ENCODE measurements around the gene RICTOR. TPM values are rescaled to one million over a fixed set of nuclear protein-coding genes. Genes with fewer than 3 reads are reported as not detected.
"Not testable (repeated sequence)": the region's sequence is repeated elsewhere in the genome, so short reads cannot be mapped to it uniquely, and the experiment has no call there.

The RICTOR gene
- total RNA-seq, 1 donor from 2014 or later, result 12.0 TPM

DNA sequence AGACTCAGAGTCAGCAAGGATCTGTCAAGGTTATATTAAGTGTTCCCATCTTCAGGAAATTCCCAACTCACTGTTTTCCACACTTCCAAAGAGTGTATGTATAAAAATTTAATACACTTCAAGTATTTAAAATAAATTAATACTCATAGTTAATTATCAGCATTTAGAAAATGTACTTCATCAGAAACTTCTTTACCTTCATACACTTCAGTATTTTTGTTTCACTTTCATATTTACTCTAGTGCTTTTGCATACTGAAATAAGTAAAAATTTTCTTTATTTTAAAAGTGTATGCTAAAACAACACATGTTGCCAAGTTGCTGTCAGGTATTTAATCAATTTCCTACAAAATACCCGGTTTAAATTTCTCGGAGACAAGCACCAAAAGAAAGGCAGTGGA lies 16.5 kb downstream of the RICTOR start:
- DNase-seq (ENCODE audit: low spot score) (no peak), ATAC-seq (peak; percentile 19)

DNA sequence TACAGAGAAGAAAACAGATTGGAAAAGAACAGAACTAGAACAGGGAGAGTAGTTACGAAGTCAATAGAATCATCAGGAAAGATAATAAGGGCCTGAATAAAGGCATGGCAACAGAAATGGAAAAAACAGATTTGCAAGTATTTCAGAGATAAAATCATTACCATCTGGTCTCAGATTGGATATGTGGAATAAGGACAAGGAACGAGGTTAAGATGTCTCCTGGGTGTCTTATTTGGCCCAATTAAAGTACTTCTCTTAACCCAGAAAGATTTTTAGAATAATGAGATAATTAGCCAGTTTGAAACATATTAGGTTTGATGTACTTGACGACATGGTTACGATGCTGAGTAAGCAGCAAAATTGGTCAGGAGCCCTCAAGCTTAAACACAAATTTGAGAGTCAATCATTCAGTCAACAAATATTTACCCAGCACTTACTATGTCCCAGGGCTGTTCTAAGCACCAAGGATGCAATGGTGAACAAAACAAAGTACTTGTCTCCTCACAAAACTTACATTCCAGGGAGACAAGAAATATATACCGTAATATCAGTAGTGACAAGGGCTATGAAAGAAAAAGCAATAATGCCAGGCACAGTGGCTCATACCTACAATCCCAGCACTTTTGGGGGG lies 18.3 kb downstream of the RICTOR start:
- no peak for DNase-seq (ENCODE audit: low spot score)
- ATAC-seq, result no peak

DNA sequence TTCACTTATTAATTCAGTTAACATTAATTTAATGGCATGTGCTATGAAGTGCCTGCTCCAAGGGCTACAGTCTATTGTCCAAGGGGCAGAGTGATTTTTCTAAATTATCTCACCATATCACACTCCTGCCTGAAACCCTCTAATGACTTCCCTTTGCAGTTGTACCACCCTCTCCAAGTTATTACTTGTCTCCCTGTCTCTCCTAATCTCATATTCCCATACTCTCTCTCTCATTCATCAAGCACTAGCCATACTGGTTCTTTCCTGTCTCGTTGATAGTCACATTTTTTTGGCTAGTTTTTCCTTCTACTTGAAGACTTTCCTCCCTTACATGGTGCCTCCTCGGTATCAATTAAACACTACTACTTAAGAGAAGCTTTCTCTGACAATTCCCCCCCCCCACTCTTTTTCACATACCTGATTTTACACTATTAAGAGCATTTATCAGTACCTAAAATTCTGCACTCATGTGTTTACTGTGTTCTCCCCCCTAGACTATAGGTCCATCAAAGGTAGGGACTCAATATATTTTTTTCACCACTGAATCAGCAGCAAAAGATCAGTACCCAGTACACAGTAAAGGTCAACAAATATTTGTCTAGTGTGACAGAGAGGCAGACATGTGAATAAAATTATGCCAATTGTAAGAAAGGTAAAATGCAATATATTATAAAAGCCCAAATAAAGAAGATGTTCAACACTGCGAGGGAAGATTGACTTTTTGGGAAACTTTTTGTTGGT lies 19.0 kb downstream of the RICTOR start:
- peak; percentile 57 for ATAC-seq
- no peak for DNase-seq (ENCODE audit: low spot score)

DNA sequence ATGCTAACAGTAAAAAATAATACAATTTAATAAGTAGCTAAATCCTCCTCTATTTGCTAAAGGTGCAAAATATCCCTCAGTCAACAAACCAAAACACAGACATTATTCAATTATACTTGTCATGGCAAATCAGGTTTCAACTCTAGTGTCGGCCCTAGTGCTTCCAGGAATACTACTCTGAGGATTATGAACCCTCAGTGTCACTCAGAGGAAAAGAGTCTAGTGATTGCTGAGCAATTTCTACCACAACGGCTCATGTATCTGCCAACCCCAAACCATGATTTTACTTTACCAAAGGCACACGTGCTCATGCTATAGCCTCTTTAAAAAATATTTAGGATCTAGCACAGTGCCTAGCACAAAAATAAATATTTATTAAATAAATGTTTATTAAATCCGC lies 21.0 kb downstream of the RICTOR start:
- DNase-seq (ENCODE audit: low spot score) (no peak), ATAC-seq (no peak)

DNA sequence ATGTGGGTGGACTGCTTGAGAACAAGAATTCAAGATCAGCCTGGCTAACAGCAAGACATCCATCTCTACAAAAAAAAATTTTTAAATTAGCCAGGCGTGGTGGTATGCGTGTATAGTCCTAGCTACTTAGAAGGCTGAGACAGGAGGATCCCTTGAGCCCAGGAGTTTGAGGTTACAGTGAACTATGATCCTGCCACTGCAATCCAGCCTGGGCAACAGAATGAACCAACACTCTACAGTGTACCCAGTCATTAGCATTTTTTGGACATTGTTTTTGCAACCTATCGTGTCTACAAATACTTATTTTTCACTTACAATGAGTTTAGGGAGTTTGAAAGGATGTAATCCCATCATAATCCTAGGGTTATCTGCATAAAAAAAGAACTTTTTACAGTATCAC lies 22.1 kb downstream of the RICTOR start:
- ATAC-seq, result peak; percentile 61
- DNase-seq (ENCODE audit: low spot score), result no peak

DNA sequence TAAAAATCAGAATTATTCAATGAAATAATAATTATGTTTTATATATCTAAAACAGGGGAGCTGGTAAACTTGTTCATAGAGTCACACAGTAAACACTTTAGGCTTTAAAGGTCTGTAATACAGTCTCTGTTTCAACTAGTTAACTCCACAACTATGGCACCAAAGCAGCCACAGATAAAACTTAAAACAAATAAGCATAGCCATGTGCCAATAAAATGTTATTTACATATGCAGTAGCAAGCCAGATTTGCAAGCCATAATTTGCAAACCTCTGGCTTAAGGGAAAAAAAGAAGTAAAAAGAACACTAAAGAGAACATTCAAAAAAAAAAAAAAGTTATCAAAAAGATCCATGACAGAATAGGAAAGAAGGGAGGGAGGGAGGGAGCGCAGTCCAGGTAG lies 24.9 kb downstream of the RICTOR start:
- ATAC-seq, result peak; percentile 56
- DNase-seq (ENCODE audit: low spot score), result no peak

DNA sequence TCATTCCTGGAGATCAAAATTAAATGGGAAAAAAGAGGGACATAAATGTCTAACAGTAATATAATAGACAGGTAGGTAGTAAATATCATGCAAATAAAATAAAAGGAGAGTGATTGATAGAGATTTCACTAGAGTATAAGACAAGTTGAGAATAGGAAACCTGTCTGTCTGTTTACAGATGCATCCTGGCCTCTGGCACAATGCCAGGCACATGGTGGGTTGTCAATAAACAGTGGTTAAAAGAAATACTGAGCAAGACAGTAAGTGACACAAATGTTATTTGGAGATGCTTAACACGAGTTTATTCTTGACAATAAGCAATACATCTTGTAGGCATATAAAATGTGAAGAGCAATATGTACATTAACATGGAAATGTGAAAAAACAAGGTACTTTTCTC lies 33.3 kb downstream of the RICTOR start:
- ATAC-seq (no peak), DNase-seq (ENCODE audit: low spot score) (no peak)

DNA sequence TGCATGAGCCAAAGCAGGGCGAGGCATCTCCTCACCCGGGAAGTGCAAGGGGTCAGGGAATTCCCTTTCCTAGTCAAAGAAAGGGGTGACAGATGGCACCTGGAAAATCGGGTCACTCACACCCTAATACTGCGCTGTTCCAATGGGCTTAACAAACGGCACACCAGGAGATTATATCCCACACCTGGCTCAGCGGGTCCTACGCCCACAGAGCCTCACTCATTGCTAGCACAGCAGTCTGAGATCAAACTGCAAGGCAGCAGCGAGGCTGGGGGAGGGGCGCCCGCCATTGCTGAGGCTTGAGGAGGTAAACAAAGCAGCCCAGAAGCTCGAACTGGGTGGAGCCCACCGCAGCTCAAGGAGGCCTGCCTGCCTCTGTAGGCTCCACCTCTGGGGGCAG lies 39.7 kb downstream of the RICTOR start:
- DNase-seq (ENCODE audit: low spot score); ATAC-seq: not testable (repeated sequence)

DNA sequence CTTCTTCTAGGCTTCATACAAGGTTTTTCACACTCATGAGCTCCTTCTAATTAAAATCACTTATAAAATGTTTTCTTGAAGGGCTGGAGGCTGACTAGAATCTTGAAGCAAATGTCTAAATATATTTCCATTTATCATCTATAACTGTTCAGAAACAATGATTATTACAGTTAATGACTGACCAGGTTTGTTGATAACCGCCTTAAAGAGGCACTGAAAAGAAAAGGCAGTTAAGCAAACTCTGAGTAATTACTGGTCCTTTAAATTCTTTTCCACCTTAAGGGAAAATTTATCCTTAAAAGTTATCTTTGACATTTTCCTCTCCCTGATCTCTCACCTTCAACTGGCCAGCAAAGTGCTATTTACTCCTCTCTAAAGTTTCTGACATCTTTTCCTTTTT lies 43.2 kb downstream of the RICTOR start:
- DNase-seq (ENCODE audit: low spot score), result no peak
- no peak for ATAC-seq

DNA sequence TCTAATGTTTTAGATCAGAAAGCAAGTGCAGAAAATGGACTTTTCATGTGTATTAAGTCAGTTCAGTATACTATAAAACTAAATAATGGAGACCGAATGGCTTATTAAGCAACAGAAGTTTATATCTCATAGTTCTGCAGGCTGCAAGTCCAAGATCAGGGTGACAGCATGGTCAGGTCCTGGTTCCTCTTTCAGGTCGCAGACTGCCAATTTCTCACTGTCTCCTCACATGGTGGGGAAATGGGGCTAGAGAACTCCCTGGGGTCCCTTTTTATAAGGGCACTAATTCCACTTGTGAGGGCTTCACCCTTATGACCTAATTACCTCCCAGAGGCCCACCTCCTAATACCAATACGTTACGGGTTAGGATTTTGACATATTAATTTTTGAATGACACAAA lies 48.7 kb downstream of the RICTOR start:
- ATAC-seq, result no peak
- no peak for DNase-seq (ENCODE audit: low spot score)

DNA sequence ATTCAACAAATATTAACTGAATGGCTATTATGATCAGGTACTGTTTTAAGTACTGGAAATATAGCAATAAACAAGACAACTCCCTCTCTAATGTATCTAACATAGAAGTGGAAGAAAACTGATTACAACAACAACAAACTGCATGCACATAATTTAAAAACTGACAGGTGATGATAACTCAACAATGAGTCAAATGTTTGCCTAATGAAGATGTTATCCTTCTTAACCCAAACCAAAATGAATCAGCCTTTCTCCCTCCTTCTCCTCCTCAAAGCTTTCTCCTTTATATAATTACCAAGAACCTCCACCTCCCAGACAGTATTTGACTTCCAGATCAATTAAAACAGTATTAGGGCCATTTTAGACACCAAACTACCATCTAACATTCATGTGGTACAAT lies 49.3 kb downstream of the RICTOR start:
- no peak for ATAC-seq
- no peak for DNase-seq (ENCODE audit: low spot score)

DNA sequence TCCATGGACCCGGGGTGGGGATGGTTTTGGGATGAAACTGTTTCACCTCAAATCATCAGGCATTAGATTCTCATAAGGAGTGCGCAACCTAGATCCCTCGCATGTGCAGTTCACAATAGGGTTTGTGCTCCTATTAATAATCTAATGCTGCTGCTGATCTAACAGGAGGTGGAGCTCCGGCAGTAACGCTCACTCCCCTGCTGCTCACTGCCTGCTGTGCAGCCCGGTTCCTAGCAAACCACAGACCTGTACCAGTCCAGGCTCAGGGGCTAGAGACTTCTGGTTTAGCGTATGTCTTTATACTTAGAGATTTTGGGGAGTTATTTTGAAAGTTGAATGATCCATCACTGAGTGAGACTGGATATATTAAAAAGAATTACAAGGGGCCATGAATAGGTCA lies 50.2 kb downstream of the RICTOR start:
- DNase-seq (ENCODE audit: low spot score) (no peak), ATAC-seq (no peak)

DNA sequence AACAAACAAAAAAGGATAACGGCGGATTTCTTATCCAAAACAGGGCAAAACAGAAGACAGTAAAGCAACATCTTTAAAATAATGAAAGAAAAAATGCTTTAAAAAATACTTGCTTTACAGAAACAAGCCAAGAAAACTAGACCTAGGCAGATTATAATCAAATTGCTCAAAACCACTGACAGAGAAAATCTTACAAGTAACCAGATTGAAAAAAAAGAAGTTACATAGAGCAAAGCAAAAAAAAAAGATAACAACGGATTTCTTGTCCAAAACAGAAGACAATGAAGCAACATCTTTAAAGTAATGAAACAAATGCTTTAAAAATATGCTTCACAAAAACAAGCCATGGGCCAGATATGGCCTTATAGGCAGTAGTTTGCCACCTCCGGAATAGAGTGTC lies 51.1 kb downstream of the RICTOR start:
- ATAC-seq (no peak), DNase-seq (ENCODE audit: low spot score) (no peak)

DNA sequence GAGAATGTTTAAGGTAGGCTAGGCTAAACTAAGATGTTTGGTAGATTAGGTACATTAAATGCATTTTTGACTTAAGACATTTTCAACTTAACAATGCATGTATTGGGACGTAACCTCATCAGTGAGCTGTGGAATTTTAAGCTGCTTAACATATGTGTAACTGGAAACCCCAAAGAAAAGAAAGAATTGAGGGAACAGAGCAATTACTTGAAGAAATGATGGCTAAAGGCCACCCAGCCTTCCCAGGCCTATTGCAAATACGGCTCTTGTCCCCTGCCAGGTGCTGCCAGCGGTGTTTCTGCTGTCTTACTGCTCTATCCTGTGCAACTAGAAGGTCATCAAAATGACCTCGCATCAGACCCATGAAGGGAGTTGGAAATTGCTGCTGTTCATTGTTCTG lies 52.0 kb downstream of the RICTOR start:
- ATAC-seq, result no peak
- DNase-seq (ENCODE audit: low spot score), result no peak

DNA sequence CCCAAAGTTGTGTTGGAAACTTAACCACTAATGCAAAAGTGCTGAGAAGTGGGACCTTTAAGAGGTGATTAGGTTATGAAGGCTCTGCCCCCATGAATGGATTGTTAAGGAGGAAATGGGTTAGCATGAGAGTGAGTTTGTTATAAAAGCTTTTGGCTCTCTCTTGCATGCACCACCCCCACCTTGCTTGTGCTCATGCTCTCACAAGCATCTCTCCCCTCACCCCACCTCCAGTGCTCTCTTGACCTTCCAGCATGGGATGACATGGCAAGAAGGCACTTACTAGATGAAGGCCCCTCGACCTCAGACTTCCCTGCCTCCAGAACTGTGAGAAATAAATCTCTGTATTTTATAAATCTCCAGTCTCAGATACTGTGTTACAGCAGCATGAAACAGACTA lies 52.8 kb downstream of the RICTOR start:
- DNase-seq (ENCODE audit: low spot score) (no peak), ATAC-seq (no peak)

DNA sequence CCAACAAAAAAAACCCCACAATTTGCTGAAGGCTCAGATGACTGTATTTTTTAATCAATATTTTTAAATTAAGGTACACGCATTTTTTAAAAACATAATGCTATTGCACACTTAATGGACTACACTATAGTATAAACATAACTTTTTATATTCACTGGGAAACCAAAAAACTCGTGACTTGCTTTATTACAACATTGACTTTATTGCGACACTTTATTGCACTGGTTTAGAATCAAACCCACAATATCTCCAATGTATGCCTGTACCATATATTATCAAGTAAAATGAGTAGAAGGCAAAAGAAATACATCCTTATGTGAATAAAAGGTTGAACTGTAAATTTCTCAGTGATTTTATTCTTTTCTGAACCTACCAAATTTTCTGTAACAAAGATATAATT lies 53.7 kb downstream of the RICTOR start:
- DNase-seq (ENCODE audit: low spot score) (no peak), ATAC-seq (no peak)

DNA sequence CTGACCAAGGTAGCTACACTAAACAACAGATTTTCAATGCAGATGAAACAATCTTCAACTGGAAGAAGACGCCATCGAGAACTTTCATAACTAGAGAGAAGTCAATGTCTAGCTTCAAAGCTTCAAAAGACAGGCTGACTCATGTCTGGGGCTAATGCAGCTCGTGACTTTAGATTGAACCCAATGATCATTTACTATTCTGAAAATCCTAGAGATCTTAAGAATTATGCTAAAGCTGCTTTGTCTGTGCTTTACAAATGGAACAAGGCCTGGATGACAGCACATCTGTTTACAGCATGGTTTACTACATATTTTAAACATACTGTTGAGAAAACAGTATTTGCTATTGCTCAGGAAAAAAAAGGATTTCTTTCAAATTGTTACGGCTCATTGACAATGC lies 54.9 kb downstream of the RICTOR start:
- ATAC-seq, result no peak
- no peak for DNase-seq (ENCODE audit: low spot score)

DNA sequence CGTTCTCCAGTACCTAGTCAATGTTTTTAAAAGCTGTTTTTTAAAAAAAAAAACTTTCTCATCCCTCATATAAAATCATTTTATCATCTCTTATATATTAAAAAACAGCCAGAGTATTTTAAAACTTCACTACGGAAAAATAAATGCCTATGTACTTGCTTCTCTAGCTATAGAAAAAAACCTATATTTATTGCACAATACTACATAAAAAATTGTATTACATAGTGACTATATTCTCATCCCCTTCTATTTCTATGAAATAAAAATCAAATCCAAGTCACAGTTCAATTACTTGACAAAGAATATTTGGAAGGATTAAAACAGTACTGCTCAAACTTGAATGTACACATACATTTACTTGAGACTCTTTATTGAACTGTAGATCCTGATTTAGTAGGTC lies 56.7 kb downstream of the RICTOR start:
- DNase-seq (ENCODE audit: low spot score) (no peak), ATAC-seq (no peak)

DNA sequence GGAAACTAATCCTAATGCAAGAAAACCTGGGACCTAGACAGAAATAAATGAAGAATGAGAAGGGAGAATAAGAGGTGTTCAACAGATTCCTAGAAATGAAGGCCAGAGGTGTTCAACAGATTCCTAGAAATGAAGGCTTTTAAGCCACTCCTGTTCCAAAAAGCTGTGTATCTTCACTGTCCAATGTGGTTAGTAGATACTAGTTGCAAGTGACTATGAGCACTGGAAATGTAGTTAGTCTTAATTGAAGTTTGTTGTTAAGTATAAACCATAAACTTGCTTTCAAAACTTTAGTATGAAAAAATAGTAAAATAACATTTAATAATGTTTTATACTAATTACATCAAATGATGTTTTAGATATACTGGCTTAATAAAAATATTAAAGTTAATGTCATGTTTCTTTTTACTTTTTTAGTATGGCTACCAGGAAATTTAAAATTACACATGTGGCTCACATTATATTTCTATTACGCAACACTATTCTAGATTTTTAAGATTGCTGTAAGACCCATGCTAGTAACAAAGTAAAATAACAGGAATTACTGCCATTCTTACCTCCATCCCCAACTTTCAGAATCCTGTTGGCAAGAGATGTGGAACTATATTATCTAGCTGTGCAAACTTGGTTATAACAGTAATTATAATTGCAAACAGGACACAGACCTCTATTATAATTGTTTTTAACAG lies 57.5 kb downstream of the RICTOR start:
- DNase-seq (ENCODE audit: low spot score), result no peak
- ATAC-seq, result no peak

DNA sequence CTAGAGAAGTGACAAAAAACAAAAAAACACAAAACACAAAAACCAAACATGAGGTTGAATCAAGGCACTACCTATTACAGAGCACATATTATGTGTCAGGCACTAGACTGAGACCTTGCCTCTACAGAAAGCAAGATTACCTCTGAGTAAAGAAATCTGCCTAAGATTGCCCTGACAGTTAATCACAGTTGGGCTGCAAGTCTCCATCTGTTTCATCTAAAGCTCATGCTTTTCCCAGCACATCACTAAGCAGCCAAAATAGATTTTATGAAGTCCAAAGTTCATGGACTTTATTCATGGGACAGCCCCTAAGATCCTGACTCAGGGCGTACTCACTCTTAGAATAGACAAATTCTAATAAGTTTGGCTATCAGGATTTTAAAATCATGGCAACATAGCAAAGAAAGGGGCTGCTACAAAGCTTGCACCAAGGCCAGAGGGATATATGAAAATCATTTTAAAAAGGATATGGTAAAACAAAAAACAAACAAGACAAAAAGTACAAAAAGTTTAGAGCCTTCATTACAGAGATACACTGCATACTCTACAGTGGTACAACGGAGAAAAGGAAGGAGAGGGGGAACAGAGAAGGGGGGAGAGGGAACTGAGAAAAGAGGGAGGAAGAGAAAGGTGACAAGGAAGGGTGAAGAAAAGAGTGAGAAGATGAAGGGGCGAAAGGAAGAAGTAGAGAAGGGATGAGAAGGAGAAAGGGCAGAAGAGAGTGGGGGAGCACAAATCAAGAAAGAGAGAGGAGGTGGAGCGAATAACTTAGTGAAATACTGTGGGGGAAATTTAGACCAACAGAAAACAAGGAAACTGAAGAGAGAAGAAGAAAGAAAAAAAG lies 58.2 kb downstream of the RICTOR start:
- peak; percentile 97 for ATAC-seq
- DNase-seq (ENCODE audit: low spot score), result no peak

DNA sequence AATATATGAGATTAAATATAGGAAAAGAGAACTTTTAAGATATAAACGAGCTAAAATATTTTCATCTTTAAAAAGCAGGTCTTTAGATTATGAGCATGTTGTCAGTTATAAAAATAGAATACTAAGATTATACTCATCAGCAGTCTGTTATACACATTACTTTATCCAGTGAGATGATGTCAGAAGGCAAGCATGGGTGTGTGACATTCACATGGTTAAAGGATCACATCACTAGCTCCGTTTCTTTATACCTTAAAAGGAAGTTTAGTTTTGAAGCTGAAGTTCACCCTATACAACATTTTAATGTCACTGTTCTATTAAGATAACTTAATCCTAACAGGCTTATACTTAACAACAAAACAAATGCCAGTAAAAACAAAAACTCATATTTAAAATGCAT lies 59.6 kb downstream of the RICTOR start:
- ATAC-seq (no peak), DNase-seq (ENCODE audit: low spot score) (no peak)
